H1 (cell line): ENCODE results near the gene PIK3R5. TPM values are rescaled to one million over a fixed set of nuclear protein-coding genes. Genes with fewer than 3 reads are reported as not detected.

ENCODE experiments used
- EZH2 ChIP-seq: fragments of 200-600 bp; sonication (generic); IDR thresholded peaks from 2 replicates; pipeline ENCODE4 v1.7.1; 2012; ENCODE audit warnings: low read depth, mild to moderate bottlenecking, moderate library complexity, low read length, inconsistent platforms; ENCODE audit not compliant: severe bottlenecking
- GTF2F1 ChIP-seq: IDR thresholded peaks from 2 replicates; pipeline ENCODE4 v1.6.1; 2012; ENCODE audit warnings: low read depth, low read length, improper control_type of control experiment, borderline replicate concordance
- polyA plus RNA-seq, 7 experiments: library from polyadenylated mRNA; depleted of rRNA in 3 of 7; stranded (reverse) in 5 of 7; unstranded in 2 of 7; fragments of >200 nt in 5 of 7; fragments of 200-250 nt in 2 of 7; gene quantifications; 1 replicate in 5 of 7; 2 replicates in 1 of 7; 4 replicates in 1 of 7; pipeline versions ENCODE4 v1.2.1 to v1.2.3, GENCODE V29; 2011 to 2013; ENCODE audit warnings: missing spikeins in 2 of 7, mixed read lengths in 2 of 7
- total RNA-seq: library from RNA; stranded (reverse); fragmentation: NEBNext Ultra II Directional; extraction: Animal tissue kit (Norgen Biotek cat#: 25700); gene quantifications from 2 replicates; pipeline ENCODE4 v1.2.1, GENCODE V29; 2021
- TF ChIP-seq, protein P1 (sequence below): IDR thresholded peaks from 2 replicates; pipeline ENCODE4 v1.6.1; 2012; ENCODE audit warnings: inconsistent platforms

The PIK3R5 gene
- total and polyA plus RNA-seq, 2 of the 8 experiments (the other 6 are each of a cell fraction or from before 2014, with no cell fraction given) = 2.7 to 4.3 TPM

DNA sequence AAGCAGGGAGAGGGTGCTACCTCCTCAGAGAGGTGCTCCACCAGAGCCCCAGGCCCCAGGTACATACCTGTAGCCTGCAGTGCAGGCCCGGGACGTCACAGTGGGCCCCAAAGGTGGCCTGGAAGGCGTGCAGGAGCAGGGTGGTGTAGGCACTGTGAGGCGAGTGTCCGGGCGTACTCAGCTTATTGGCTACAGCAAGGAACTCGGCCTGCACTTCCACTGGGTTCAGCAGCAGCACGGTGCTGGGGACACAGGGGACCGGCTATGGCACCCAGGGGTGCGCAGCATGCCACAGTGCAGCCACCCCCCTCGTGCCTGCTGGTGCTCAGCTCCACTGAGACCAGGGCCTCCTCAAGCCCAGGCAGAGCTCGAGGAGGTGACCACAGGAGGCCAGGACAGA lies 74.8 kb downstream of the PIK3R5 start (continued):
- TF ChIP-seq, protein P1, sequence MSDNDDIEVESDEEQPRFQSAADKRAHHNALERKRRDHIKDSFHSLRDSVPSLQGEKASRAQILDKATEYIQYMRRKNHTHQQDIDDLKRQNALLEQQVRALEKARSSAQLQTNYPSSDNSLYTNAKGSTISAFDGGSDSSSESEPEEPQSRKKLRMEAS = no peak
- TF ChIP-seq EZH2 (no peak), GTF2F1 (no peak)
